DND-41 (cell line): ENCODE measurements around the gene RAB6B.

Experiments
- CTCF ChIP-seq: IDR thresholded peaks from 2 replicates; pipeline ENCODE4 v1.5.1; 2012; ENCODE audit warnings: borderline replicate concordance, low read length, moderate library complexity, mild to moderate bottlenecking; ENCODE audit not compliant: poor library complexity, severe bottlenecking; ENCODE audit errors: extremely low read depth
- EZH2 ChIP-seq: IDR thresholded peaks from 3 replicates; pipeline ENCODE4 v1.6.1; 2012; ENCODE audit warnings: borderline replicate concordance, low read depth, mild to moderate bottlenecking, moderate library complexity, low read length, inconsistent platforms; ENCODE audit not compliant: severe bottlenecking

GRCh38 chr3:133828576-133829309, 66.9 kb downstream of the RAB6B start:
- TF ChIP-seq CTCF (no peak), EZH2 (no peak)
